ENCODE data around the gene RASSF3. TPM values are rescaled to one million over a fixed set of nuclear protein-coding genes. Genes with fewer than 3 reads are reported as not detected.
"Not testable (repeated sequence)": the region's sequence is repeated elsewhere in the genome, so short reads cannot be mapped to it uniquely, and the experiment has no call there.

RASSF3 gene
- total RNA-seq, 1 donor from 2014 or later = 74.4 TPM

- intact Hi-C loops (cut with micrococcal nuclease) = no loop called here
Measured at GRCh38 chr12:64631197-64631596, 20.9 kb downstream of the RASSF3 start.

GRCh38 chr12:64633011-64633939 is 23.0 kb downstream of the RASSF3 start:
- intact Hi-C loops (cut with micrococcal nuclease) = no loop called here

- intact Hi-C loops (cut with micrococcal nuclease) = no loop called here
Measured at GRCh38 chr12:64633940-64634337, 23.6 kb downstream of the RASSF3 start.

- intact Hi-C loops (cut with micrococcal nuclease) = no loop called here
Measured at GRCh38 chr12:64634508-64635092, 24.3 kb downstream of the RASSF3 start.

GRCh38 chr12:64635356-64635998 is 25.2 kb downstream of the RASSF3 start:
- intact Hi-C loops (cut with micrococcal nuclease) = no loop called here

GRCh38 chr12:64636856-64637255 is 26.6 kb downstream of the RASSF3 start:
- intact Hi-C loops (cut with micrococcal nuclease) = no loop called here

GRCh38 chr12:64639466-64639865 is 29.2 kb downstream of the RASSF3 start:
- intact Hi-C loops (cut with micrococcal nuclease) = no loop called here

GRCh38 chr12:64646318-64646717 is 36.0 kb downstream of the RASSF3 start:
- intact Hi-C loops (cut with micrococcal nuclease) = no loop called here

- intact Hi-C loops (cut with micrococcal nuclease) = no loop called here
Measured at GRCh38 chr12:64649487-64649886, 39.2 kb downstream of the RASSF3 start.

GRCh38 chr12:64650762-64651161 is 40.5 kb downstream of the RASSF3 start:
- intact Hi-C loops (cut with micrococcal nuclease) = no loop called here

GRCh38 chr12:64652346-64652745 is 42.1 kb downstream of the RASSF3 start:
- intact Hi-C loops (cut with micrococcal nuclease) = no loop called here

- intact Hi-C loops (cut with micrococcal nuclease) = no loop called here
Measured at GRCh38 chr12:64653123-64653522, 42.8 kb downstream of the RASSF3 start.

- intact Hi-C loops (cut with micrococcal nuclease) = not testable (repeated sequence)
Measured at GRCh38 chr12:64653907-64654306, 43.6 kb downstream of the RASSF3 start.

GRCh38 chr12:64655141-64655540 is 44.8 kb downstream of the RASSF3 start:
- intact Hi-C loops (cut with micrococcal nuclease) = no loop called here

- intact Hi-C loops (cut with micrococcal nuclease) = no loop called here
Measured at GRCh38 chr12:64656429-64656828, 46.1 kb downstream of the RASSF3 start.

- intact Hi-C loops (cut with micrococcal nuclease) = no loop called here
Measured at GRCh38 chr12:64658892-64659481, 48.7 kb downstream of the RASSF3 start.

- intact Hi-C loops (cut with micrococcal nuclease) = loop anchor here (1.0 kb wide), 1 partner anchor 9 kb away; no protein-coding TSS in a partner anchor
Measured at GRCh38 chr12:64660237-64661018, 50.1 kb downstream of the RASSF3 start.

GRCh38 chr12:64663015-64663414 is 52.7 kb downstream of the RASSF3 start:
- intact Hi-C loops (cut with micrococcal nuclease) = no loop called here

GRCh38 chr12:64665514-64665913 is 55.2 kb downstream of the RASSF3 start:
- intact Hi-C loops (cut with micrococcal nuclease) = loop anchor here (1.0 to 5.0 kb wide), 5 partner anchors 13 to 1637 kb away; partner anchors contain the start of genes HELB and LEMD3

- intact Hi-C loops (cut with micrococcal nuclease) = loop anchor here (5.0 kb wide), 3 partner anchors 209 to 1636 kb away; partner anchors contain the start of genes HELB and LEMD3
Measured at GRCh38 chr12:64666054-64666914, 56.0 kb downstream of the RASSF3 start.
